GM21360 (cell line): ENCODE results near the gene BANP.
"Not testable (repeated sequence)": the region's sequence is repeated elsewhere in the genome, so short reads cannot be mapped to it uniquely, and the experiment has no call there.

ENCODE experiments used
- ATAC-seq: cut with Tn5 transposase; IDR thresholded peaks from one replicate; pipeline ENCODE4 v1.9.1; 2021; ENCODE audit warnings: mild to moderate bottlenecking, moderate library complexity; ENCODE audit not compliant: unreplicated experiment

BANP gene

GRCh38 chr16:87926246-87927194, 24.7 kb upstream of the BANP start:
- no peak for ATAC-seq

- no peak for ATAC-seq
Observed at GRCh38 chr16:87927195-87927562, 24.1 kb upstream of the BANP start.

GRCh38 chr16:87929986-87930385, 21.2 kb upstream of the BANP start:
- no peak for ATAC-seq

GRCh38 chr16:87930456-87930855, 20.8 kb upstream of the BANP start:
- ATAC-seq: no peak

- ATAC-seq: no peak
Observed at GRCh38 chr16:87931504-87931903, 19.7 kb upstream of the BANP start.

GRCh38 chr16:87932475-87933139, 18.6 kb upstream of the BANP start:
- not testable (repeated sequence) for ATAC-seq

GRCh38 chr16:87933140-87933495, 18.1 kb upstream of the BANP start:
- ATAC-seq: no peak

GRCh38 chr16:87934752-87935425, 16.3 kb upstream of the BANP start:
- ATAC-seq: not testable (repeated sequence)

- not testable (repeated sequence) for ATAC-seq
Observed at GRCh38 chr16:87936016-87936374, 15.2 kb upstream of the BANP start.

- no peak for ATAC-seq
Observed at GRCh38 chr16:87936375-87937230, 14.6 kb upstream of the BANP start, which contains the start of gene CA5A. Gene CA5A, minus strand, starts transcription at chr16:87936529. Its CDS starts 79 bp downstream, at chr16:87936450.

GRCh38 chr16:87937231-87937542, 14.0 kb upstream of the BANP start:
- not testable (repeated sequence) for ATAC-seq

GRCh38 chr16:87938412-87938949, 12.8 kb upstream of the BANP start:
- no peak for ATAC-seq

GRCh38 chr16:87939562-87940423, 11.4 kb upstream of the BANP start:
- no peak for ATAC-seq

- no peak for ATAC-seq
Observed at GRCh38 chr16:87942680-87943079, 8.6 kb upstream of the BANP start.

GRCh38 chr16:87945351-87946042, 5.7 kb upstream of the BANP start:
- no peak for ATAC-seq

- ATAC-seq: no peak
Observed at GRCh38 chr16:87946596-87947347, 4.5 kb upstream of the BANP start.

GRCh38 chr16:87947356-87948118, 3.7 kb upstream of the BANP start:
- no peak for ATAC-seq

GRCh38 chr16:87948119-87948545, 3.1 kb upstream of the BANP start:
- no peak for ATAC-seq
